GM13977 (cell line): ENCODE measurements around the gene FIGN.

Experiments
- DNase-seq: peaks from one replicate; pipeline ENCODE4 v3.0.0; 2012; ENCODE audit warnings: low spot score
- CTCF ChIP-seq: IDR thresholded peaks from 2 replicates; pipeline ENCODE4 v1.5.1; 2012; ENCODE audit warnings: mild to moderate bottlenecking, control low read depth; ENCODE audit not compliant: insufficient read depth; ENCODE audit errors: extremely low read depth, missing control alignments
- in situ Hi-C: fragments of 300-500 bp; cut with MboI; formaldehyde crosslinking; loops from one replicate; pipeline ENCODE4 v1.12.0; 2022; ENCODE audit warnings: low sequenced_read_pairs, low pct_unique_long_range_greater_than_20kb, mixed read lengths, inconsistent platforms; ENCODE audit not compliant: unreplicated experiment

FIGN gene

GRCh38 chr2:163723881-163724280 is 11.9 kb downstream of the FIGN start:
- no peak for DNase-seq
- TF ChIP-seq CTCF = no peak
- in situ Hi-C loops = no loop called here

GRCh38 chr2:163723348-163723747 is 12.5 kb downstream of the FIGN start:
- in situ Hi-C loops = no loop called here

GRCh38 chr2:163719331-163719730 is 16.5 kb downstream of the FIGN start:
- no peak for TF ChIP-seq CTCF
- in situ Hi-C loops = no loop called here
- no peak for DNase-seq

More at GRCh38 chr2:163723348-163723747, 12.5 kb downstream of the FIGN start:
- no peak for TF ChIP-seq CTCF
- DNase-seq = no peak

GRCh38 chr2:163717993-163718680 is 17.7 kb downstream of the FIGN start:
- in situ Hi-C loops = no loop called here
- no peak for DNase-seq

GRCh38 chr2:163717515-163717914 is 18.3 kb downstream of the FIGN start:
- no peak for DNase-seq
- in situ Hi-C loops = no loop called here
- TF ChIP-seq CTCF = no peak

More at GRCh38 chr2:163717993-163718680, 17.7 kb downstream of the FIGN start:
- no peak for TF ChIP-seq CTCF

GRCh38 chr2:163716101-163716500 is 19.7 kb downstream of the FIGN start:
- in situ Hi-C loops = no loop called here
- TF ChIP-seq CTCF = no peak
- no peak for DNase-seq
